Measurements from ENCODE around the gene KLHL13. TPM values are rescaled to one million over a fixed set of nuclear protein-coding genes. Genes with fewer than 3 reads are reported as not detected.

KLHL13 gene
- total RNA-seq, 2 experiments from 2014 or later = 0.07 to 0.39 TPM

DNA sequence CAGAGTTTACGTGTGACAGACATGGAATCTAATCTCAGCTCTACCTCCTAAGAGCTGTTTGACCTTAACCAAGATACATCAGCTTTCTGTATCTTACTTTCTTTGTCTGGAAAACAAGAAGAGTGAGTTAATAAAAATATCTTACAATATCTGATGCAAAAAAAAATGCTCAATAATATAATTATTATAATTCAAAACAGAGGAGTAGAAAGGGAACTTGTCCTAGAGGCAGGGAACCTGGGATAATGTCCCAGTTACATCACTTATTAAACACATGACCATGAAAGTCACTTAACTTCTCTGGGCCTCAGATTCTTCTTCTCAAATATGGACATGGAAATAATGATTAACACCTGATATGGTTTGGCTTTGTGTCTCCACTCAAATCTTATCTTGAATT is 256.1 kb downstream of the KLHL13 start:
- no peaks in the 10 kb centered on the region for H3K4me1 Mint-ChIP-seq (ENCODE audit: low read depth)
- ChIA-PET CTCF (no interaction called here), POLR2A (no interaction called here)
- H3K27me3 Mint-ChIP-seq = no peaks in the 10 kb centered on the region
- no peak for DNase-seq
- H3K27ac Mint-ChIP-seq = no peak overlapping the region
- H3K36me3 Mint-ChIP-seq = no peaks in the 10 kb centered on the region
- intact Hi-C loops (cut with micrococcal nuclease) = no loop called here
- H3K4me3 Mint-ChIP-seq = no peak overlapping the region
- no peaks in the 10 kb centered on the region for H3K9me3 Mint-ChIP-seq

- ChIA-PET POLR2A (no interaction called here), CTCF (no interaction called here)
- Mint-ChIP-seq H3K27ac (no peak overlapping the region), H3K4me1 (ENCODE audit: low read depth) (no peaks in the 10 kb centered on the region), H3K36me3 (no peaks in the 10 kb centered on the region), H3K27me3 (no peaks in the 10 kb centered on the region), H3K9me3 (no peaks in the 10 kb centered on the region), H3K4me3 (no peak overlapping the region)
- DNase-seq = no peak
- intact Hi-C loops (cut with micrococcal nuclease) = no loop called here
Measured at GRCh38 chrX:117854806-117855205, 261.8 kb downstream of the KLHL13 start.

- CTCF ChIA-PET = no interaction called here
- no peak for DNase-seq
- Mint-ChIP-seq H3K36me3 (no peaks in the 10 kb centered on the region), H3K4me3 (no peak overlapping the region), H3K4me1 (ENCODE audit: low read depth) (no peaks in the 10 kb centered on the region), H3K27me3 (no peaks in the 10 kb centered on the region), H3K9me3 (no peaks in the 10 kb centered on the region), H3K27ac (no peak overlapping the region)
- intact Hi-C loops (cut with micrococcal nuclease) = no loop called here
- POLR2A ChIA-PET = no interaction called here
Measured at GRCh38 chrX:117851025-117851424, 265.6 kb downstream of the KLHL13 start.

Other genes with a start within 250 kb of the KLHL13 start
- 1 to 10 TPM; 8.2 to 9.2 TPM for gene WDR44, start 229.3 kb upstream of the KLHL13 start, total RNA-seq